ACHN (cell line): ENCODE measurements around the gene OR2S2.
A peak's percentile ranks its signal among the peaks of the same experiment; 100 is the strongest.
"Not testable (repeated sequence)": the region's sequence is repeated elsewhere in the genome, so short reads cannot be mapped to it uniquely, and the experiment has no call there.

Source experiments
- DNase-seq: peaks from one replicate; pipeline ENCODE4 v3.0.0-alpha.2; 2015
- in situ Hi-C: cut with HindIII; loops from 2 replicates; pipeline ENCODE4 v1.10.0; 2017; ENCODE audit warnings: low sequenced_read_pairs, low pct_ligation_motif_present, low pct_unique_long_range_greater_than_20kb

OR2S2 gene

DNA sequence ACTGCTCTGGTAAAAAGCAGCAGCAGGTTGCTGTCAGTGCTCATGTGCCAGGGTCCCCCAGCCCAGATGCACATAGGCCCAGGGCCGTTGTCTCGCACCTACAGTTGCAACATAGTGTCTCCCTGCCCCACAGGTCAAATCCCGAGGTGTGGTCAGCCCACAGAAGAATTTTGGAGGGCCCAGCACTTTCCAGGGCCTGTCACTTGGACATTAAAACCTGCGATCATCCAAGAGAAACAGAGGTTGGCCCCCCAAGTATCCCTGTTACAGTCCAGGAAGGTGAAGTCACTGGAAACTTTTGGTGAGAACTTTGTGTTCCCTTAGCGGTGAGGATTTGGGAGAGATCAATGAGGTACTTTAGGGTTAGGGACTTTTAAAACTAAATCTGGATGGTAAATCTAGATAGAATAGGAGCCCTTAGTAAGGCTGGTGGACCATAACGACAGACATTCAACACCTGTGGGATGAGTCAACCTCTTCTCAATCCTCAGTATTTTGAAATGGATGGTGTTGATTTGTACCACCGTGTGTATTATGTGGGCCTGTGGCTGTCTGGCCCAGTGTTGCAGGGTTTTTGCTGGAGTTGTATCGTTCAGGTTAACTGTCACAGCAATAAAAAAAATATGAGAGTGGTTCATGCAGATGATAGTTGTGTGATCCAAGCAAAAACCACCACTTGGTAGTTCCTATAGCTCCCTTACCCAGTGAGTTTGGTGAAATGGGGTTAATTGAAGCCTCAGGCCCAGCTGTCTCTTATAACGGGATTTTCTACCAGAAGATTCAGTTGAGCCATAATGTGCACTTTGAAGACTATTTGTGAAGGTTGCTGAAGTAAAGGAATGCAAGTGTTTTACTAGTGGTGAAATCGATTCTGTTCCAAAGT, 19.2 kb downstream of the OR2S2 start:
- in situ Hi-C loops = no loop called here
- DNase-seq = no peak

DNA sequence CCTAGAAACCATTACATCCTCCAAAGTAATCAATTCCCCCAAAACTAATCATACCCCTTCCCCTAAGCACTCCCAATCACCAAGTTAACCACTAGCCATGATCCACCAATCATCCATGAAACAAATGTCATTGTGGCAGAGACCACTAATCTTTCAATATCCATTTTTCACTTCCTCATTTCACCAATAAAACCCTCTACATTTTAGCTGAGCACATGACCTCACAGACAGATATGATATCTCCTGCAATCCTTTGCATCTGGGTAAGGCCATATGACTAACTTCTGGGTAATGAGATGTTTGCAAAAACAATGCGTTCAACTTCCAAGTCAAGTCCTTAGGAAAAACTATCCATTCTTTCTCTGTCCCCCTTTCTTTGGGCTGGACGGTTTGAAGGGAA, 20.7 kb downstream of the OR2S2 start:
- in situ Hi-C loops = no loop called here
- DNase-seq = no peak

DNA sequence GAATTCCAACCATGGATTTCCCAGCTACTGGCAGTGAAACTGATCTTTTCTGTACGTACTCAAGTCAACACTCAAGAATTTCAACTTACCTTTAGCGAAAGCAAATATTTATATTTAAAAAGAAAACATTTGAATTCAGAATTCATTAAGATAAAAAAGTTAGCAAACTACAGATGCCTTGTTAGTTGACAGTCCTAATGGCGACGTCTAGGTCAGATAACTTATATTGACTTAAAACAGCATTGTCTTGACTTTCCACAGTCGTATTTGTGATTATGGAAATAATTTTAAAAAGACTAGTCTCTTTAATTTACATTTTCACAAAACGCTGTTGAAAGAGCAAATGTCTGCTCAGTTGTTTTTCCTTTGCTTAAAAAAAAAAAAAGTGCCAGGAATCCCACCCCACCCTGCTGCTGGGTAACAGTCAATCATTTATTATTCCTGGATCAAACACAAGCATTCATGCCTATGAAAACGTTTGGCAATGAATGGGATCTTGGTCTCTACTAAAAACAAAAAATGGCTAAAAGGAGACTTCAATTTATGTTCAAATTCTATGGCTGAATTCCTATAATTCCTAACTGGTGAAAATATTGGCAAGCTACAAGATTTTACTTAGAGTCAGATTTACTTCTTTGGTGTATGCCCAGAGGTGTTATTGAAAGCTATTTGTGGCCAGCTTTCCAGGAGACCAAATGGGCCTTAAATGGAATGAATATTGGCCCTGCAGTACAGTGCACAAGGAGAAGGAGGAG, 22.0 kb downstream of the OR2S2 start:
- in situ Hi-C loops = no loop called here
- DNase-seq = peak; percentile 17

DNA sequence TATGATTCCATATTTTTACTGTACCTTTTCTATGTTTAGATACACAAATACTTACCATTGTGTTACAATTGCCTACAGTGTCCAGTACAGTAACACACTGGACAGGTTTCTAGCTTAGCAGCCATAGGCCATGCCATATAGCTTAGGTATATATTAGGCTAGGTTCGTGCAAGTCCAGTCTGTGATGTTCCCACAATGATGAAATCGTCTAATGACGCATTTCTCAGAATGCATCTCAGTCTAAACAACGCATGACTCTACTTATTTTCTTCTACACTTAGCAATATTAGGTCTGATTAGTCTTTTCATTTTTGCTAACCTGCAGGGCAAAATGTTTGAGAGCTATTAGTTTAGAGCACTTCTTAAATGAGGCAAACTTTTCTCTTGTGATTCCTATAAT, 22.7 kb downstream of the OR2S2 start:
- no peak for DNase-seq
- in situ Hi-C loops = no loop called here

DNA sequence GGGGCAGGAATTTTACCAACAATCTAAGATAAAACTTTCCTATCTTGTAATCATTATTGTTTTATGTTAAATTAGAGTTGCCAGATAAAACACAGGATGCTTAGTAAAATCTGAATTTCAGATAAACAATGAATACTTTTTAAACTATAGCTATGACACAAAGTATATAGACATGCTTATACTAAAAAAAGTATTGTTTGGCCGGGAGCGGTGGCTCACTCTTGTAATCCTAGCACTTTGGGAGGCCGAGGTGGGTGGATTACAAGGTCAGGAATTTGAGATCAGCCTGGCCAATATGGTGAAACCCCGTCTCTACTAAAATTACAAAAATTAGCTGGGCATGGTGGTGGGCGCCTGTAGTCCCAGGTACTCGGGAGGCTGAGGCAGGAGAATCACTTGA, 23.9 kb downstream of the OR2S2 start:
- DNase-seq, in situ Hi-C loops: not testable (repeated sequence)

DNA sequence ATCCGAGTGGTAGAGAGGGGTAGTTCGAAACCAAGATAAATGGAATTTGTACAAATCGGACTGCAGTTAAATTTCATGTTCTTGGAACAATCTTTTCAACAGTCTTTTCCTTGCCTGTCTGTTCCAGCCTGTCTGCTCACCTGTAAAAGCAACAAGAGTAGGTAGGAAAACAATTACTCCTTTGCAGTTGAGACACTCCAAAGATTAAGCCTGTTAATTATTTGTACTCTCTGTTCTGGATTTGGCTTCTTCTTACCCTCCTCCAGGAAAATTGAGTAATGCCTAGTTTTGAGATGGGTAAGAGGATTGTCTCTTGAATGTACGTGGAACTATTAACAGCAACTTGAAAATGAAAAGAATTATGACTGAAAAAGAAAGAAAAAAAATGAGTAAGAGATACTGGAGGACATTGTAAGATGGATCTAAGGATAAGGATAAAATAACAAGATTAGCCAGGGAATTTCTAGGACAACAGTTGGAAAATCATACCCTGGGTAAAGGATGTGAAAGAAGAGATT, 24.3 kb downstream of the OR2S2 start:
- in situ Hi-C loops = no loop called here
- no peak for DNase-seq

DNA sequence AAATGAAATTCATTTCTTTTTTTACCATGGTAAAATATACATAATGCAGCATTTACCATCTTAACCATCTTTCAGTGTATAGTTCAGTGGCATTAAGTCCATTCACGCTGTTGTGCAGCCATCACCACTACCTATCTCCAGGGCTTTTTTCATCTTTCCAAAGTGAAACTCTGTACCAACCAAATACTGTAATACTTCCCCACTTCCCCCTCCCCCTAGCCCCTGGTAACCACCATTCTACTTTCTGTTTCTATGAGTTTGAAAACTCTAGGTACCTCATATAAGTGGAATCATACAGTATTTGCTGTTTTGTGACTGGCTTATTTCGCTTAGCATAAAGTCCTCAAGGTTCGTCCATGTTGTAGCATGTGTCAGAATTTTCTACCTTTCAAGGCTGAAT, 25.2 kb downstream of the OR2S2 start:
- DNase-seq = no peak
- in situ Hi-C loops = no loop called here

DNA sequence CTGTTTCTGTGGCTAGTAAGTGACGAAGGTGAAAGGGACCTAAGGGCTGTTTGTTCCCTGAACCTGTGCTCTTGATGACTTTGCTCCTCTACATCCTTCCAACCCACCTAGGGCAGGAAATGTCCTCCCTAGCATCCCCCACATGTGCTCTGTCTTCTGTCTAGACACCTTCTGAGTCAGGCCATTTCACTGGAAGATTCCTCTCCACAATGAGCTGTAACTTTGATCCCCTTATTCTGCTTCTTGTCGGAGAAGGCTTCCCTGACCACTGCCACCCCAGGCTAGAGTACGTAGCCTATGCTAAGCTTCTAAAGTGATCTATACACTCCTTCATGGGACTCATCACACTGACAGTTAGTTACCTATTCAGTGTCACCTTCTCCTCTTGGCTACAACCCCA, 27.0 kb downstream of the OR2S2 start:
- no peak for DNase-seq
- in situ Hi-C loops = no loop called here

DNA sequence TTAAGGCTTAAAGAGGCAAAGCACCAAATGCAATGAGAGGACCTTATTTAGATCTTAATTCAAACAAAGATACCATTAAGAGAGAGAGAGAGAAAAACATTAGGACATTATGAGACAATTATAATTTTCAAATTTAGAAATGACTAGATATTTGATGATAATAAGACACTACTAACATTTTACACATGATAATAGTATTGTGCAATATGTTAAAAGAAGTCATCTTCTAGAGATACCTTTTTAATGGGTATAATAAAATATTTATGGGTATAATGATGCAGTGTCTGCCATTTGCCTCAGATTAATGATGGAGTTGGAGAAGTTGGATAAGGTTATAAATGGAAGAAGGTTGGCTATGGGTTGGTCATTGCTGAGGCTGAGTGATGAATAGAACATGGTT, 27.4 kb downstream of the OR2S2 start:
- DNase-seq = no peak
- in situ Hi-C loops = no loop called here

DNA sequence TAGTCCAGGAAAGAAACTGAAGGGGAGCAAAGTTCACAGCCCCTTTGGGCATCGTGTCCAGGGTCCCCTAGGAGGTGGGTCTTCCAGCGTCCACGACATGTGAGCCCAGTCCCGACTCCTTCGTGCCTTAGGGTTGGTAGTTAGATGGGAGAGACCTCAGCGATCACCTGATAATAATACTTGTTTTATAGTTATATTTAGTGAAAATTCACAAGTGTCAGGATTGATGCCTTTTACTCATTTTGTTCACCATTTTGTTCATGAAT, 28.6 kb downstream of the OR2S2 start:
- in situ Hi-C loops = no loop called here
- no peak for DNase-seq

DNA sequence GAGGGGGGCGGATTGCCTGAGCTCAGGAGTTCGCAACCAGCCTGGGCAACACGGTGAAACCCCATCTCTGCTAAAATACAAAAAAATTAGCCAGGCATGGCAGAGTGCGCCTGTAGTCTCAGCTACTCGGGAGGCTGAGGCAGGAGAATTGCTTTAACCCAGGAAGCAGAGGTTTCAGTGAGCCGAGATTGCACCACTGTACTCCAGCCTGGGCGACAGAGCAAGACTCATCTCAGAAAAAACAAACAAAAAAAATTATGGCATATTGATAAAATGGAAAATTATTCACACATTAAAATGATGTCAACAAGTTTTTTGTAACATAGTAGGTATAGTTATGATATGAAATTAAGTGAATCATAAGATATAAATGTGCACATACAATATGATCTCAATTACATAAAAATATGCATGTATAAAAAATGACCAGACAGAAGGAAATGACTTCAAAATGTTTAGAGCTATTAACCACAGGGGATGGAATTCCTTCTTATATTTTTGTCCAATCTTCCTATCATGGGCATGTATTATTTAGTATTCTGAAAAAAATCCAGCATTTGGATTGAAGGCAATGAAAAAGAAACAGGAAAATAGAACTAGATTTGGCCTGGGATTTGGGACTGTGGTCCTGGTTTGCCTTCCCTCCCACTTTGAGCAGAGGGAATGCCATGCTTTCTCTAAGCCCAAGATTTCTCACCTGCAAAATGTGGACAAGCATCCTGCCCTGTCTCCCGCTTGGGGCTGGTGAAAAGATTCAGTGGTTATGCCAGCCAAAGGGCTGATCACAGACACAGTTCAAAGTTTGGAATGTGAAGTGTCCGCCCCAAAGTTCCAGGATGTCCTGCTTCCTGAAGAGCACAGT, 29.1 kb downstream of the OR2S2 start:
- in situ Hi-C loops = no loop called here
- no peak for DNase-seq

DNA sequence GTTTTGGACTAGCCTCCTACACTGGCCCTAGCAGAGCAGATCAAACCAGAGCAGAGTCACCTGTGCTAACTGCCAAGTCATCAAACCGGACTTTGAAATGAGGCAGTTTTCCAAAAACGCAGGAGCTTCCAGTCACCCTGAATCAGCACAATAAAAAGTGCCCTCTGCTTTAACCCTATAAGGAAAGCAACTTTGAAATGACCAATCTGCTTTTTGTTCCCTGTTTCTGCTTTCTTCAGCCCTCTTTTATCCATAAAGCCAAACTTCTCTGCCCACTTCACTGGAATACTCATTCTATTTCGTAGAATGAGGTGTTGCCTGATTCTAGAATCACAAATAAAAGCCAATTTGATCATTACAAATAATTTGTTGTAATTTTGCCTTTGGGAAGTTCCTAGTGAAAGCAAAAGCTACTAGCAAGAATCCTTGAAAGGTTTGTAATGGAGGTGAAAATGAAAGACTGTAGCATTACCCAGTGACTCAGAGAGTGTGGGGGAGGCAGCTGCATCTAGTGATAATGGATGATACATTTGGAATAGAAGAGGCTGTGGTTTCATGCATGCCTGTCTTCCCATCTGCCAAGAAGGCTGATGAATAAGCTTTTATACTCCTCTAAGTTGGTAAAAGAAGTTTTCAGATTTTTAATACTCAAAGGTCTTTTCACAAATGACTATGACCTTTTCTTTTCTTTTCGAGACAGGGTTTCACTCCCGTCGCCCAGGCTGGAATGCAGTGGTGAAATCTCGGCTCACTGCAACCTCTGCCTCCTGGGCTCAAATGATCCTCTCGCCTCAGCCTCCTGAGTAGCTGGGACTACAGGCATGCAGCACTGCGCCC, 33.8 kb downstream of the OR2S2 start:
- peak; percentile 94 for DNase-seq
- in situ Hi-C loops = no loop called here

DNA sequence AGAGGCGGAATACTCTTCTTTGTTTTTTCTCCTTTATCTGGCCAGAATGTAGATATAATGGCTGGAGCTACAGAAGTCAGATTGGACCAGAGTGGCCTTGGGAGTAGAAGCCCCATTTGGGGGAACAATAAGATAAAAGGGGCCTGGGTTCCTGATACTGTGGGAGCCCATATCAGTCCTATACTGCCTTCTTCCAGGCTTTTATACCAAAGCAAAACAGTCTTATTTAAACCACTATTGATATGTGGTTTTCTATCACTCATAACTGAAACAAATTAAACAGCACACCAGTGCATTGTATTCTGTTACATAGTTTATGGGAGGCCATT, 34.4 kb downstream of the OR2S2 start:
- DNase-seq = no peak
- in situ Hi-C loops = no loop called here

DNA sequence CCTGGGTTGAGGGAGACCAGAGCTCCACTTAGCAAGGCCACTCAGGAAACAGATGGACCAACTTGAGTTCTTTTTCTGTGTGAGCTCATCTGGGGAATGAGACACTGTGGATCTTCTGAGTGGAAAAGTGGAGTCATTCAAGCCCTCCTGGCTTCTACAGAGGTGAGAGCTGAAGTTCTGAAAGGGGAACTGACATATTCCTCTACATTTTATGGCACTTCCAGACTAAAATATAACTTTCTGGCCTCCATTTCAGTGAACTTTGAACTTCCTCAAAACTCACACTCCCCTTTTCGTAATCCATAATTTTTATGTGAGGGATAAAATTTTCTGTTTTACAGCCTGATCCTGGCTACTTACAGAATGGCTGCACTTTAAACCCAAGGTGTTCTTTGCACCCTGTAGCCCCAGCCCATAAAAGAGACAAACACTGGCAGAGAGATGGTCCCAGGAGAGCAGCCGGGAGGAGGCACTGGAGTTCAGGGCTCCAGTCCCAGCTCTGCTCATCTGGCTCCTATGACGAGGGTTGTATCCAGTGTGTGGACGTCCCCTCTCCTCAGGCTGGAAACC, 37.8 kb downstream of the OR2S2 start:
- in situ Hi-C loops = no loop called here
- DNase-seq = no peak

DNA sequence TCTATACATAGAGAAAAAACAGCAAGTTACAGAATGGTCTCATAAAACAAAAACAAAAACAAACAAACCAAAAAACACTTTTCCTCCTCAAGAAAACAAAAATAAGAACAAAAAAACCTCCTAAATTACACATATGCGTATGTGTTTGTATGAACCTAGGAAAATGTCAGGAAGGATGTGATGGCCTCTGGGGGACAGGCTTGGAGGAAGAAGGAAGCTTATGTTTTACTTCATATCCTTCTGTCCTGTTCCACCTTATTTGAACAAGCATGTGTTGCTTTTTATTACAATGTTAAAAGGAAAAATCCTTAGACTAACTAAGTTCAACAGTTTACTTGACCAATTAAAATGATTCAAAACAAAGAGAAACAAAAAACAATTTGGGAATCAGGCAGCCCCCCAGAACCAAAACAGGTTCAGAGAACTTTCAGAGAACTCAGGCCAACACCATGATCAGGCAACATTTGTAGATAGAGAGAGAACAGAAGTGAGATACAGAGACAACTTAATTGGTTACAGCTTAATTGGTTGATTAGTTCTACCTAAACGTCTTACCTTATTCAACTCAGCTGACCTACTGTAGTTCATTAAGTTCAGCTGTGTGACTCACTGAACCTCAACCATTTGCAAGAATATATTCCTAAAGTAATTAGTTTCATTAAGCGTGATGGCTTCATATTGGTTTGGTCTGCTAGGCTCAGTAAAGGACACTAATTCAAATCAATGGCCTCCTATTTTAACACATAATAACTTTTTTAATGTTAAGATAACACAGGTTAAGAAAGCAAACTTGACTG, 38.5 kb downstream of the OR2S2 start:
- in situ Hi-C loops = no loop called here
- no peak for DNase-seq

DNA sequence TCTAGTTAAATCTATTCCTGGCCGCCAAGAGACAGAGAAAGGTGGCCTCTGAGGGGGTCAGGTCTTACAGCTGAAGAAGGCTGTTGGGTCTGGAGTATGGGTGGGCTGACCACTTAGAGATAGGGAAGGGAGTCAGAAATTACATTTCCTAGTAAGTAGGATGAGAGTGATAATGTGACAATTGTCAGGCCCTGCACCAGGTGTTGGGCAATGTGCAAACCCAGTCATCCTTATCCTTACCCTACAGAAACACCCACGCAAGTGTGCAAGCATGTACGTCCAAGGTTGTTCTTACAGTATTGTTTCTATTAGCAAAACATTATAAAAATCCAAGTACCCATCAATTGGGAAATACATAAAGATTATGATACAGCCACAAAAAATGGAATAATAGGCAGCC, 39.2 kb downstream of the OR2S2 start:
- in situ Hi-C loops = no loop called here
- DNase-seq = no peak

DNA sequence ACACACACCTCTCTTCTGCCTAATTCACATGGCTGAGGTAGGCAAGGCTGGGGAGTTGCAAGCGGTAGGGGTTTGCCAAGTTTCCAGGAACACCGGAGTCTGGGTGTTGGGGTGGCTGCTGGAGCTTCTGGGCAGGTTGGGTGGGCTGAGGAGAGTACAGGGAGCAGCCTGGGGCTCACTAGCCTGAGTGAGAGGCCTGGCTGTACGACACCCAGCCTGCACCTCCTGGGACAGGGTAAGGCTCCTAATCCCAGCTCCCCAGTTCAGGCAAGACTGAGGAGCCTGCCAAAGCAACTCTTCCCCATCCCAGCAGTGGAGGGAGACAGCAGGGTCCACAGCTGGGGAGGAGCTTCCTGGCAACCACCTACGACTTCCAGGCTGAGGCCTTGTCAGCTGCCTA, 40.7 kb downstream of the OR2S2 start:
- in situ Hi-C loops = no loop called here
- no peak for DNase-seq
